SK-N-SH treated with all-trans-retinoic acid at 6 μM for 48 hours (cell line): ENCODE data around the gene FMOD.

Source experiments
- ARNTL ChIP-seq: fragments of 450-650 bp; formaldehyde crosslinking; IDR thresholded peaks from 2 replicates; pipeline ENCODE4 v1.5.0; 2020; ENCODE audit warnings: low read depth, mild to moderate bottlenecking, moderate library complexity, borderline replicate concordance
- BACH2 ChIP-seq: fragments of 250-450 bp; sonication (Bioruptor Pico); IDR thresholded peaks from 2 replicates; pipeline ENCODE4 v1.9.0; 2021; ENCODE audit warnings: mild to moderate bottlenecking, borderline replicate concordance
- CSDC2 ChIP-seq: fragments of 250-450 bp; sonication (Bioruptor Pico); IDR thresholded peaks from 2 replicates; pipeline ENCODE4 v1.5.0; 2020; ENCODE audit warnings: mild to moderate bottlenecking, moderate library complexity
- CSRNP3 ChIP-seq: fragments of 250-450 bp; sonication (Bioruptor Pico); IDR thresholded peaks from 2 replicates; pipeline ENCODE4 v1.5.1; 2021; ENCODE audit warnings: mild to moderate bottlenecking, moderate library complexity
- ISL1 ChIP-seq: fragments of 250-450 bp; sonication (Bioruptor Pico); IDR thresholded peaks from 2 replicates; pipeline ENCODE4 v2.1.2; 2022; ENCODE audit warnings: mild to moderate bottlenecking, moderate library complexity
- PPARA ChIP-seq: fragments of 250-450 bp; sonication (Bioruptor Pico); IDR thresholded peaks from 2 replicates; pipeline ENCODE4 v1.5.0; 2020; ENCODE audit warnings: mild to moderate bottlenecking, borderline replicate concordance
- RARB ChIP-seq: fragments of 250-450 bp; sonication (Bioruptor Pico); IDR thresholded peaks from 2 replicates; pipeline ENCODE4 v1.8.0; 2021; ENCODE audit warnings: mild to moderate bottlenecking, moderate library complexity
- TOX ChIP-seq: fragments of 250-450 bp; sonication (Bioruptor Pico); IDR thresholded peaks from 2 replicates; pipeline ENCODE4 v1.8.0; 2021; ENCODE audit warnings: mild to moderate bottlenecking, moderate library complexity, borderline replicate concordance
- ZFP3 ChIP-seq: fragments of 250-450 bp; sonication (Bioruptor Pico); IDR thresholded peaks from 2 replicates; pipeline ENCODE4 v1.5.0; 2020; ENCODE audit warnings: mild to moderate bottlenecking, moderate library complexity
- ZNF70 ChIP-seq: fragments of 450-650 bp; formaldehyde crosslinking; IDR thresholded peaks from 2 replicates; pipeline ENCODE4 v1.5.0; 2020; ENCODE audit warnings: mild to moderate bottlenecking, moderate library complexity
- ZNF8 ChIP-seq: fragments of 450-650 bp; formaldehyde crosslinking; IDR thresholded peaks from 2 replicates; pipeline ENCODE4 v1.5.0; 2020; ENCODE audit warnings: mild to moderate bottlenecking, moderate library complexity
- TF ChIP-seq, protein P1 (sequence below): fragments of 250-450 bp; sonication (Bioruptor Pico); IDR thresholded peaks from 2 replicates; pipeline ENCODE4 v1.5.0; 2020; ENCODE audit warnings: mild to moderate bottlenecking, moderate library complexity
- TF ChIP-seq, protein P2 (sequence below): fragments of 250-450 bp; sonication (Bioruptor Pico); IDR thresholded peaks from 2 replicates; pipeline ENCODE4 v1.8.0; 2020; ENCODE audit warnings: mild to moderate bottlenecking, moderate library complexity, borderline replicate concordance
- TF ChIP-seq, protein P3 (sequence below): fragments of 250-450 bp; sonication (Bioruptor Pico); IDR thresholded peaks from 2 replicates; pipeline ENCODE4 v1.5.1; 2020; ENCODE audit warnings: low read depth, mild to moderate bottlenecking, moderate library complexity

DNA sequence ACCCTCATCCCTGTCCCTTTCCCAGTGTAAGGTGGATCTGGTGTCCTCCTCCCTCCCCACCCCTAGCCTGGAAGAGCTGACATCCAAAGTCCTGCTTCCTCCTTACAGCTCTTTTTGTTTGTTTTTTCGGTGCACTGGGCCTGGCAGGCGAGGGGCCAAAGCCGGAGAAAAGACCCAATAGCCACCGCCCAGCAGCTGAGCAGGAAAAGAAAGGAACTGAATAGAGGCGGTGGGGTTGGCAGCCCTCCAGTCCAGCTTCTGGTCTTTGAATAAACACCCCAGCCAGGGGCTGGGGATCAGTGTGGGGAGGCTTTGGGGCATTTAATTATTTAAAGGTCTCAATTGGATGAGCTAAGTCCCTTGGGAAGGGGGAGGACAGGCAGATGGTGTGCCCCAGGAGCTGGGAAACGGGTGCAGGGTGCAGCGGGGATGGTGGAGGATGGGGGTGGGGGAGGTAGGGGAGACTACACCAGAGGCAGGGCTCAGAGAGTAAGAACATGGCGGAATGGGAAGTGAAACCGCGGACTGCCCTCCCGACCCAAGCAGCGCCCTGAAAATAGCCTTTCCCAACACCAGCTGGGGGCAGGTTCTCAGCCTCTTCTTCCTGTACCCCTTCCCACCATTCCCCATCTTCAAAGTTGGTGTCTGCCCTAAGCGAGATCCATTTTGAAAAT, 25.4 kb downstream of the FMOD start:
- TF ChIP-seq, protein P1, sequence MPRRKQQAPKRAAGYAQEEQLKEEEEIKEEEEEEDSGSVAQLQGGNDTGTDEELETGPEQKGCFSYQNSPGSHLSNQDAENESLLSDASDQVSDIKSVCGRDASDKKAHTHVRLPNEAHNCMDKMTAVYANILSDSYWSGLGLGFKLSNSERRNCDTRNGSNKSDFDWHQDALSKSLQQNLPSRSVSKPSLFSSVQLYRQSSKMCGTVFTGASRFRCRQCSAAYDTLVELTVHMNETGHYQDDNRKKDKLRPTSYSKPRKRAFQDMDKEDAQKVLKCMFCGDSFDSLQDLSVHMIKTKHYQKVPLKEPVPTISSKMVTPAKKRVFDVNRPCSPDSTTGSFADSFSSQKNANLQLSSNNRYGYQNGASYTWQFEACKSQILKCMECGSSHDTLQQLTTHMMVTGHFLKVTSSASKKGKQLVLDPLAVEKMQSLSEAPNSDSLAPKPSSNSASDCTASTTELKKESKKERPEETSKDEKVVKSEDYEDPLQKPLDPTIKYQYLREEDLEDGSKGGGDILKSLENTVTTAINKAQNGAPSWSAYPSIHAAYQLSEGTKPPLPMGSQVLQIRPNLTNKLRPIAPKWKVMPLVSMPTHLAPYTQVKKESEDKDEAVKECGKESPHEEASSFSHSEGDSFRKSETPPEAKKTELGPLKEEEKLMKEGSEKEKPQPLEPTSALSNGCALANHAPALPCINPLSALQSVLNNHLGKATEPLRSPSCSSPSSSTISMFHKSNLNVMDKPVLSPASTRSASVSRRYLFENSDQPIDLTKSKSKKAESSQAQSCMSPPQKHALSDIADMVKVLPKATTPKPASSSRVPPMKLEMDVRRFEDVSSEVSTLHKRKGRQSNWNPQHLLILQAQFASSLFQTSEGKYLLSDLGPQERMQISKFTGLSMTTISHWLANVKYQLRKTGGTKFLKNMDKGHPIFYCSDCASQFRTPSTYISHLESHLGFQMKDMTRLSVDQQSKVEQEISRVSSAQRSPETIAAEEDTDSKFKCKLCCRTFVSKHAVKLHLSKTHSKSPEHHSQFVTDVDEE: no peak
- TF ChIP-seq BACH2: no peak
- TF ChIP-seq CSDC2 (CRISPR knock-in tag): no peak
- TF ChIP-seq ZNF8 (CRISPR knock-in tag): no peak
- TF ChIP-seq, protein P2, sequence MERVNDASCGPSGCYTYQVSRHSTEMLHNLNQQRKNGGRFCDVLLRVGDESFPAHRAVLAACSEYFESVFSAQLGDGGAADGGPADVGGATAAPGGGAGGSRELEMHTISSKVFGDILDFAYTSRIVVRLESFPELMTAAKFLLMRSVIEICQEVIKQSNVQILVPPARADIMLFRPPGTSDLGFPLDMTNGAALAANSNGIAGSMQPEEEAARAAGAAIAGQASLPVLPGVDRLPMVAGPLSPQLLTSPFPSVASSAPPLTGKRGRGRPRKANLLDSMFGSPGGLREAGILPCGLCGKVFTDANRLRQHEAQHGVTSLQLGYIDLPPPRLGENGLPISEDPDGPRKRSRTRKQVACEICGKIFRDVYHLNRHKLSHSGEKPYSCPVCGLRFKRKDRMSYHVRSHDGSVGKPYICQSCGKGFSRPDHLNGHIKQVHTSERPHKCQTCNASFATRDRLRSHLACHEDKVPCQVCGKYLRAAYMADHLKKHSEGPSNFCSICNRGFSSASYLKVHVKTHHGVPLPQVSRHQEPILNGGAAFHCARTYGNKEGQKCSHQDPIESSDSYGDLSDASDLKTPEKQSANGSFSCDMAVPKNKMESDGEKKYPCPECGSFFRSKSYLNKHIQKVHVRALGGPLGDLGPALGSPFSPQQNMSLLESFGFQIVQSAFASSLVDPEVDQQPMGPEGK (CRISPR knock-in tag): no peak
- no peak for TF ChIP-seq ARNTL (CRISPR knock-in tag)
- TF ChIP-seq, protein P3, sequence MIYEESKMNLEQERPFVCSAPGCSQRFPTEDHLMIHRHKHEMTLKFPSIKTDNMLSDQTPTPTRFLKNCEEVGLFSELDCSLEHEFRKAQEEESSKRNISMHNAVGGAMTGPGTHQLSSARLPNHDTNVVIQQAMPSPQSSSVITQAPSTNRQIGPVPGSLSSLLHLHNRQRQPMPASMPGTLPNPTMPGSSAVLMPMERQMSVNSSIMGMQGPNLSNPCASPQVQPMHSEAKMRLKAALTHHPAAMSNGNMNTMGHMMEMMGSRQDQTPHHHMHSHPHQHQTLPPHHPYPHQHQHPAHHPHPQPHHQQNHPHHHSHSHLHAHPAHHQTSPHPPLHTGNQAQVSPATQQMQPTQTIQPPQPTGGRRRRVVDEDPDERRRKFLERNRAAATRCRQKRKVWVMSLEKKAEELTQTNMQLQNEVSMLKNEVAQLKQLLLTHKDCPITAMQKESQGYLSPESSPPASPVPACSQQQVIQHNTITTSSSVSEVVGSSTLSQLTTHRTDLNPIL (CRISPR knock-in tag): no peak
- no peak for TF ChIP-seq PPARA (CRISPR knock-in tag)
- TF ChIP-seq ISL1 (CRISPR knock-in tag): no peak
- no peak for TF ChIP-seq CSRNP3 (CRISPR knock-in tag)
- TF ChIP-seq TOX: no peak
- TF ChIP-seq RARB (CRISPR knock-in tag): no peak
- no peak for TF ChIP-seq ZFP3 (CRISPR knock-in tag)
- no peak for TF ChIP-seq ZNF70 (CRISPR knock-in tag)
